ENCODE results near the gene CDH6. TPM values are rescaled to one million over a fixed set of nuclear protein-coding genes. Genes with fewer than 3 reads are reported as not detected.

Gene CDH6
- not detected for total RNA-seq

DNA sequence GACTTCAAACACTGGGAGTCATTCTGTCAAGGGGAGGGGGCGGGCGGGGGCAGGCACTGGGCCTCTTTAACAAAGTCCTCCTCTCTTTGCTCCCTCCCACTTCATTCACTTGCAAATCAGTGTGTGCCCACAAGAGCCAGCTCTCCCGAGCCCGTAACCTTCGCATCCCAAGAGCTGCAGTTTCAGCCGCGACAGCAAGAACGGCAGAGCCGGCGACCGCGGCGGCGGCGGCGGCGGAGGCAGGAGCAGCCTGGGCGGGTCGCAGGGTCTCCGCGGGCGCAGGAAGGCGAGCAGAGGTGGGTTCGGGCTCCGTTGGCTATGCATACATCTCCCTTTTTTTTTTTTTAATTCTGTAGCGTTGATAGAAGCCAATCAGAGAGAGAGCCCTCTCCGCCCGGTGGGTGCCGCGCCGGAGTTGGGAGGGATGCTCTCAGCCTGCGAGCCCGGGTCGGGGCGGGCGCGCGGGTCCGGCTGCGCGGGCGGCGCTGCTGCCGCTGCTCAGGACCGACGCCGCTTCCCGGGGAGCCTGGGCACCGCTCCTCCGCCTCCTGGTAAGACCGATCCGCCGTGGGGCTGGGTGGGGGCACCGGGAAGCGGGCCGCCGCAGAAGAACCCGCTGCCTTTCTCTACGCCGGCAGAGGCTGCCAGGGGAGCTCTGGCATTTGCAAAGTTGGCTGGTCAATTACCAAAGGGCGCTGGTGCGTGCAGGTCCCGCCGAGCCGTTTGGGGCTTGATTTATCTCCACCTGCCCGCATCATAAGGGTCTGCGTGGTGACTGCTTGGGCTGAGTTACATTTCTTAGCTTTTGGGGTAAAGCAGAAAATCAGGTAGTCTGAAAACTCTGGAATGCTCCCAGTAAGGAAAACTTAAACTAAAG is at the start of gene CDH6:
CDH6 (plus strand) TSS at position 96 of the 877 bp plus-strand sequence. CDS start 73,788 bp downstream, outside the sequence.
- H3K4me1 Mint-ChIP-seq = peaks cover 3% of the 10 kb centered on the region
- no peak for DNase-seq
- H3K9me3 Mint-ChIP-seq = no peaks in the 10 kb centered on the region
- peaks cover 2% of the 10 kb centered on the region for H3K36me3 Mint-ChIP-seq (ENCODE audit: low read depth)
- peaks cover 47% of the 10 kb centered on the region for H3K27me3 Mint-ChIP-seq
- ChIA-PET CTCF (interaction anchor here (0.8 kb wide), 1 partner anchor 89 kb away, joined by 3 read pairs; no protein-coding TSS in a partner anchor), POLR2A (no interaction called here)
- H3K4me3 Mint-ChIP-seq = no peak within 1 kb of the TSS
- H3K27ac Mint-ChIP-seq = no peak within 1 kb of the TSS

DNA sequence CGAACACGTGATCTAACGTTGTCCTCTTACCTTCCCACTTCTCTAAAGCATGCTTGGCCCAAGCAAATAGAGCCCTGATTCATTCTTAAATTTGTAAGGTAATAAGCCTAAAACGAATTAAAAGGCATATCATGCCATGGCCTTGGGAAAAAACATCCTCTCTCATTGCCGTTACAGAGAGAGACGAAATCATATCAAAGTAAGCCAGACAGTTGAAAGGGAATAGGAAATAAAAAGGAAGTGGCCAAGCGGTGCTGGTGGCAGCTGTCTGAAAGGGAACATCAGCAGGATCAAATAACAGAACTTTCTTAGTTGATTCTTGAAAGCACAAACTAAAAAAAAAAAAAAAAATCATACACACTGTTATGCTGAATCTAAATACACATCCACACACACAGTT is 49.1 kb upstream of the CDH6 start:
- ChIA-PET CTCF (no interaction called here), POLR2A (no interaction called here)
- Mint-ChIP-seq H3K27me3 (no peaks in the 10 kb centered on the region), H3K9me3 (no peaks in the 10 kb centered on the region), H3K4me1 (no peaks in the 10 kb centered on the region), H3K27ac (no peak overlapping the region), H3K36me3 (ENCODE audit: low read depth) (no peaks in the 10 kb centered on the region), H3K4me3 (no peak overlapping the region)
- DNase-seq = no peak

DNA sequence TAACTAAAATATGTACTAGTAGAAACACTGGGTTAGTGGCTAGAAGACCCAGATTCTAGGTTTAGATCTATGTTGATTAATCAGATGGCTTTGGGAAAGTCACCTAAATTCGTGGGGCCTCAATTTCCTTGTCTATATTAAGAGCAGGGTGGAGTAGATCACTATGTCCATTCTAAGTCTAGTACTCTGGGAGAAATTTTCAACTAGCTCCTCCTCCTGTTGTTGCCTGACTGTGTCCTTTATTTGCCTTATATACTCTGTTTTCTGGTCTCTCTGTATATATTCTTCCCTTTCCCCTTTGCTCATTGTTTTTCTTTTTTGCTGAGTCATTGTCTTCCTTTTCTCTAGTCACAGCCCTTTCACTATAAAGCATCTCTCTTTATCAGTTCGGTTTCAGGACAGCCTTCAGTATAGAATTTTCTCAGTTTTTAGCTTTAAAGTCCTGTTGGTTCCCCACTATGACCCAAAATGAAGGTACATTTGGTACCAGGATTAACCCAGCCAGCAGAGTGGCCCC is 44.5 kb upstream of the CDH6 start:
- CTCF ChIA-PET = no interaction called here
- no peak for DNase-seq
- no peak overlapping the region for H3K27ac Mint-ChIP-seq
- no peaks in the 10 kb centered on the region for H3K4me1 Mint-ChIP-seq
- H3K9me3 Mint-ChIP-seq = no peaks in the 10 kb centered on the region
- H3K27me3 Mint-ChIP-seq = no peaks in the 10 kb centered on the region
- H3K36me3 Mint-ChIP-seq (ENCODE audit: low read depth) = no peaks in the 10 kb centered on the region
- POLR2A ChIA-PET = no interaction called here
- H3K4me3 Mint-ChIP-seq = no peak overlapping the region

DNA sequence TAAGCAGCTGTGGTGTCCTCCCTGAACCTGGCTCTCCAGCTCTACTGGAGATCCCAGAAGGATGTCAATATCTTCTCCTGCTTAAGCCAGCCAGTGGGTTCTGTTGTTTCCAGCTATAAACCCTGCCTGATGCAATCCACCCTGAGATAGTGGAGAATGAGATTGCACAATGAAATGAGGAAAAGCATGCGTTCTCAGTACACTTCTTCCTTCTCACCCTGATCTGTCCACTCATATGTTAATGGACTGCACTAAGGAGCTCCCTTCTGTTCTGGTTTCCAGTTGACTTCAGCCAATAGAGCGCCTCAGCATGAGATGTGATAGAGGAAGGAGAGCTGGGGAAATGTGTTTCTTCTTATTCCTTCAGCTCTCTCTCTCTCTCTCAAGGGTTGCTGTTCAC is 40.0 kb upstream of the CDH6 start:
- Mint-ChIP-seq H3K9me3 (no peaks in the 10 kb centered on the region), H3K4me3 (no peak overlapping the region), H3K36me3 (ENCODE audit: low read depth) (no peaks in the 10 kb centered on the region), H3K27me3 (no peaks in the 10 kb centered on the region), H3K27ac (no peak overlapping the region), H3K4me1 (no peaks in the 10 kb centered on the region)
- no peak for DNase-seq
- ChIA-PET CTCF (interaction anchor here (0.5 to 0.7 kb wide), 2 partner anchors 16 to 27 kb away, joined by 3 to 4 read pairs; no protein-coding TSS in a partner anchor), POLR2A (no interaction called here)

DNA sequence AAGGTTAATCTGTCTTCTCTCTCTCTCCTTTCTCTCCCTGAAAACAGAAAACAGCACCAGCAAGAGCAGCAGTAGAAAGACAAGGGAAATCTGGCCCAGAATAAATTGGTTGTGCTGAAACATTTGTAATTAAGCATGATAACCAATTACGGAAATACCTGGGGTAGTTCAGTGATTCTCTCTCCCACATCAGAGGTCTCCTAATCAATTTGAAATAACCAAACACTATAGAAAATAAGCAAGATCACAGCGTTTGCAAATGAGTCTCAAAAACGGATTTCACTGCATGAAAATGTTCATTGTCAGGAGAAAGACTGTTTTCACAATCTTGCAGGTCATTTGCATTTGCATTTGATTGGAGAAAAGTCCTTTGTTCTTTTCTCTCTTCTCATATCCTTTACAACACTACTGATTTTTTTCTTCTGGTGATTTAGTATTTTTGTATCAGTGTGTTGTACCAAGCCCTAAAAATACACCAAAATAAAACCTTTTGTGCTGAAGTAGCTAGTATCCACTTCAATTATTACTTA is 36.8 kb upstream of the CDH6 start:
- H3K27me3 Mint-ChIP-seq = no peaks in the 10 kb centered on the region
- ChIA-PET POLR2A (no interaction called here), CTCF (no interaction called here)
- H3K4me3 Mint-ChIP-seq = no peak overlapping the region
- H3K27ac Mint-ChIP-seq = no peak overlapping the region
- H3K9me3 Mint-ChIP-seq = no peaks in the 10 kb centered on the region
- no peaks in the 10 kb centered on the region for H3K36me3 Mint-ChIP-seq (ENCODE audit: low read depth)
- no peaks in the 10 kb centered on the region for H3K4me1 Mint-ChIP-seq
- DNase-seq = no peak

DNA sequence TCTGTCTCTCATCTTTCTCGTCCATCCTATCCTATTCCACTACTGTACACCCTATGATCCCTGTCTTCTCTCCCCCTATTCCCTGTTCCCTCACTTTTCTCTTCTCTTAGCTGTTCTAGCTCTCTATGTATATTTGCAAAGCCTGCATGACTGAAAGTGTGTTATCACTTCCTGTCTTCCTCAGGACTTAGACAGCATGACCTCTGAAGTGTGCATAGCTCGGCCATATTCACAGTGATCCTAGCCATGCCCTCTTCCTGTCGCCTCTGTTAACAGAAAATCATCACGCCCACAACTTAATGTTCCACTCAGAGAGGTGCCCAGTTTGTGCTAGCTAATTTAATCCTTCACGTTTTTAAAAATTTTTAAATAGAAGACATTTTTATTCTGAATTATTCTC is 35.8 kb upstream of the CDH6 start:
- CTCF ChIA-PET = no interaction called here
- H3K27me3 Mint-ChIP-seq = no peaks in the 10 kb centered on the region
- no peaks in the 10 kb centered on the region for H3K4me1 Mint-ChIP-seq
- H3K9me3 Mint-ChIP-seq = no peaks in the 10 kb centered on the region
- no peak for DNase-seq
- no peaks in the 10 kb centered on the region for H3K36me3 Mint-ChIP-seq (ENCODE audit: low read depth)
- no peak overlapping the region for H3K4me3 Mint-ChIP-seq
- POLR2A ChIA-PET = no interaction called here
- no peak overlapping the region for H3K27ac Mint-ChIP-seq

DNA sequence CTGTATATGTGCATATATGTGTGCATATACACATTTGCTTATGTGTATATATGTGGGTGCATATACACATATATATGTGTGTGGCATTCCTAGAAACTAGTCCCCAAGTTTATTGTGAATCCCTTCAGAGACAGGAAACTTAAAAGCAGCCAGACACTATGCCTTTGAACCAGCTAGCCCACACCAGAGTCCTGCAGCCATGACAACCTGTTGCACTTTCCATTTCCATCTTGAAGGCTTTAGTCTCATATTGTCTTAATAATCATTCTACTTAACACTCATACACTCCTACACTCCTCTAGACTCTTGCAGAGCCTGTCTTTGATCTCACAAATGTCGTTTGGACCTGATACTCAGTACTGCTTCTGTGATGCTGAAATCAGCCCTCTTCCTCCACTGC is 34.8 kb upstream of the CDH6 start:
- H3K27me3 Mint-ChIP-seq = no peaks in the 10 kb centered on the region
- POLR2A ChIA-PET = no interaction called here
- no peak for DNase-seq
- CTCF ChIA-PET = no interaction called here
- no peaks in the 10 kb centered on the region for H3K36me3 Mint-ChIP-seq (ENCODE audit: low read depth)
- no peaks in the 10 kb centered on the region for H3K4me1 Mint-ChIP-seq
- no peaks in the 10 kb centered on the region for H3K9me3 Mint-ChIP-seq
- H3K4me3 Mint-ChIP-seq = no peak overlapping the region
- no peak overlapping the region for H3K27ac Mint-ChIP-seq

DNA sequence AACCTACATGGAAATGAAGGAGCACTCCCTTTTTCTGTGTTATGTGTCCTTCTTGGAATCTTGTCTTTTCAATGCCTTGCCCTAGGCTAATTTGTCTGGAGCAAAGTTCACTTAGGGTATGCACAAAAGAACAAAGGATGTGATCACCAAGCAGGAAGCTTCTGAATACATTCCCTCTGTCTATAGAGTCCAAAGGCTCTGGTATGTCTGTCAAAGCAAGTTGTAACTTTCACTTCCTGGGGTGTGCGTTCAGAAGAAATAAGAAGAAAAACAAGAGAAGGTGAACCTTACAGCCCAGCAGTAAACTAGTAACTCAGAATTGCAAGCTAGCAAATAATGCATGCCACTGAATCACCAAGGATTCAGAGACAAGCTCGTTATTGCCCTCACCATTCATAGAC is 31.7 kb upstream of the CDH6 start:
- H3K27me3 Mint-ChIP-seq = no peaks in the 10 kb centered on the region

DNA sequence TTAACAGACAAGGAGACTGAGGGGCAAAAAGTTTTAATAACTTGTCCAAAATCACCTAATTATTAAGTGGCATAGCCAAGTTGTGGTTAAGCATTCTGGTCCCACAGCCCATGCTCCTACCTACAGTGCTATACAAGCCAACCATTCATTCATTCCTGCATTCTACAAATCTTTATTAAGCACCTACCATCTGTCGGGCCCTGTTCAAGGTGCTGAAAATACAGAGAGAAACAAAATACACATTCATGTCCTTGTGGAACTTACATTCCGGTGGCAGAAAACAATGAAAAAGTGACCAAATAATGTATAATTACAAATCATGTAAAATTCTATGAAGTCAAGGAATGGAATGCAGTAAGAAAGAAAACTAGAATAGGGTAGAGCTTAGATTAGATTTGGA is 27.8 kb upstream of the CDH6 start:
- CTCF ChIA-PET = no interaction called here
- no peaks in the 10 kb centered on the region for H3K36me3 Mint-ChIP-seq (ENCODE audit: low read depth)
- H3K4me3 Mint-ChIP-seq = no peak overlapping the region
- no peaks in the 10 kb centered on the region for H3K4me1 Mint-ChIP-seq
- POLR2A ChIA-PET = no interaction called here
- DNase-seq = no peak
- H3K27me3 Mint-ChIP-seq = no peaks in the 10 kb centered on the region
- no peaks in the 10 kb centered on the region for H3K9me3 Mint-ChIP-seq
- no peak overlapping the region for H3K27ac Mint-ChIP-seq

More for the DNA sequence above, 31.7 kb upstream of the CDH6 start:
- no peaks in the 10 kb centered on the region for H3K9me3 Mint-ChIP-seq
- H3K4me3 Mint-ChIP-seq = no peak overlapping the region
- no peaks in the 10 kb centered on the region for H3K36me3 Mint-ChIP-seq (ENCODE audit: low read depth)
- no peaks in the 10 kb centered on the region for H3K4me1 Mint-ChIP-seq
- ChIA-PET POLR2A (no interaction called here), CTCF (no interaction called here)
- DNase-seq = no peak
- H3K27ac Mint-ChIP-seq = no peak overlapping the region

DNA sequence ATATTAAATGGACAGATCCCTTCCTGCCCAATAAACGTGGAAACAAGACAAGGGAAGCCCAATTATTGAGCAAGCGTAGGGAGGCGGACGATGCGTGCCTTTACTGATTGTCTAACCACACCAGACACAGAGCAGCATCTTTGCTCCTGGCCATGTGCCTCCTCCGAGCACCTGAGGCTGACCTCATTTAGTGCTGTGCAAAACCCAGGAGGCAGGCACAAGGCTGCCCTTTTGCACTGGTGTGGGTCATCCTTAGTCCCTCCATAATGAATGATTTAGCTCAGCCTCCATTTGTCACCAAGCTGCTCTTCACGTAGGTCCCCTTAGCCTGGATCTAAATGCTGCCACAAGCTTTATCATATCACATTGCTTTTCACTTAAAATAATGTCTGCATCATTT is 24.1 kb upstream of the CDH6 start:
- Mint-ChIP-seq H3K4me3 (no peak overlapping the region), H3K36me3 (ENCODE audit: low read depth) (no peaks in the 10 kb centered on the region), H3K27ac (no peak overlapping the region), H3K27me3 (no peaks in the 10 kb centered on the region), H3K9me3 (no peaks in the 10 kb centered on the region), H3K4me1 (no peaks in the 10 kb centered on the region)
- POLR2A ChIA-PET = no interaction called here
- DNase-seq = no peak
- CTCF ChIA-PET = interaction anchor here (1.0 kb wide), 1 partner anchor 16 kb away, joined by 3 read pairs; no protein-coding TSS in a partner anchor

DNA sequence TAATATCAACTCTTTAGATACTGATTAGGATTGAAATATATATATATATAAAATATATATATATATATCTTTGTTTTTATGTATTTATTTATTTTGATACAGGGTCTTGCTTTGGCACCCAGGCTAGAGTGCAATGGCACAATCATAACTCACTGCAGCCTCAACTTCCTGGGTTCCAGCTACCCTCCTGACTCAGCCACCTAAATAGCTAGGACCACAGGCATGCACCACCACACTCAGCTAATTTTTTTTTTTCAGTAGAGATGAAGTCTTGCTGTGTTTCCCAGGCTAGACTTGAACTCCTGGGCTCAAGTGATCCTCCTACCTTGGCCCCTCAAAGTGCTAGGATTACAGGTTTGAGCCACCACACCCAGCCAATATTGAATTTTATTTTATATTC is 20.6 kb upstream of the CDH6 start:
- ChIA-PET CTCF (interaction anchor here (0.6 kb wide), 1 partner anchor 25 kb away, joined by 3 read pairs; no protein-coding TSS in a partner anchor), POLR2A (no interaction called here)
- no peaks in the 10 kb centered on the region for H3K9me3 Mint-ChIP-seq

DNA sequence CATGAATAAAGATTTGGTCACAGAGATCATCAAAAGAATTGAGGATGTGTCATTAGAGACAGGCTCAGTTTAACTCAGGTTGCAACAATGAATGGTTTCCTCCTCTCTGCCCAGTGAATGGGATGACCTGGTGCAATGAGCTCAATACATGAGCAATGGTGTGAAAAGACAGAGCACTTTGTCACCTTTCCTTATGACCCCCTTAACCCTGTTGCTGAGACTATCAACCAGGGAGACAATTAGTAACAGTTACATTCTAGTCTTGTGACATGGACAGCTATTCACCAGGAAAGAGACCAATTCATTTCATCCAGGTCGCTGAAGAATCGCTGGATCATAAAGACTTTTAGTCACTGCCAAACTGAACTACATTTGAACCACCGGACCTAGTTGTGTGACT is 19.9 kb upstream of the CDH6 start:
- Mint-ChIP-seq H3K4me1 (no peaks in the 10 kb centered on the region), H3K27ac (no peak overlapping the region), H3K36me3 (ENCODE audit: low read depth) (no peaks in the 10 kb centered on the region), H3K9me3 (no peaks in the 10 kb centered on the region), H3K4me3 (no peak overlapping the region), H3K27me3 (no peaks in the 10 kb centered on the region)
- DNase-seq = no peak
- CTCF ChIA-PET = no interaction called here
- POLR2A ChIA-PET = no interaction called here

More for the DNA sequence above, 20.6 kb upstream of the CDH6 start:
- H3K4me3 Mint-ChIP-seq = no peak overlapping the region
- no peak for DNase-seq
- no peak overlapping the region for H3K27ac Mint-ChIP-seq
- H3K36me3 Mint-ChIP-seq (ENCODE audit: low read depth) = no peaks in the 10 kb centered on the region
- H3K27me3 Mint-ChIP-seq = no peaks in the 10 kb centered on the region
- H3K4me1 Mint-ChIP-seq = no peaks in the 10 kb centered on the region

DNA sequence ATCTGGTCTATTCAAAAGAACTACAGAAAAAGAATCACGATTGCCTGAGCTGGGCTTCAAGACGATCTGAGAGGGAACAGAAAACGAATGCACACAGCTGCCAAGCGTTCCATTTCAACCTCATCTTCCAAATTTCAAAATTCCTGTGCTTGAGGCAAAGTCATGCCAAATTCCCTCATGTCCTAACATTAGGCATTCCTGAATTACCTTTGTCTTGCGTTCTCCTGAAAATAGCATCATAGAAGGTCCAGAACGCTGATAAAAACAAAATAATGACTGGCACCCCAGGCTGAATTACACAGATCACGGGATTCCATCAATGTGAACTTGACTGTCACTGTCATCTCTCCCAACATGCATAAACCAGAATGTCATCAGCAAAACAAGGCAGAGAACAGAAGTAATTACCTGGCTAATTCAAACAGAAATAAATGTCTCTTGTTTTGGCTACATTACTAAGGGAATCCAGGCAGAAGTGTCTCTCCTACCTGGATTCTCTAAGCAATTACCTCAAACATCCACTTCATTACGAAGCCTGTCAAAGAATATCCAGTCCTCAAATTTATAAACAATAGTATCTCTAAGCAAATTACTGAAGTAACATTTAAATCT is 12.0 kb upstream of the CDH6 start:
- Mint-ChIP-seq H3K4me3 (no peak overlapping the region), H3K27ac (no peak overlapping the region), H3K9me3 (no peaks in the 10 kb centered on the region), H3K4me1 (no peaks in the 10 kb centered on the region), H3K36me3 (ENCODE audit: low read depth) (no peaks in the 10 kb centered on the region), H3K27me3 (peaks cover 1% of the 10 kb centered on the region)
- no peak for DNase-seq
- ChIA-PET CTCF (no interaction called here), POLR2A (no interaction called here)
